SIG-M5 (cell line): ENCODE measurements around the gene ABHD16A.

ENCODE experiments used
- DNase-seq: peaks from one replicate; lab custom pipeline; 2025; lab: John Stamatoyannopoulos, UW

The ABHD16A gene

DNA sequence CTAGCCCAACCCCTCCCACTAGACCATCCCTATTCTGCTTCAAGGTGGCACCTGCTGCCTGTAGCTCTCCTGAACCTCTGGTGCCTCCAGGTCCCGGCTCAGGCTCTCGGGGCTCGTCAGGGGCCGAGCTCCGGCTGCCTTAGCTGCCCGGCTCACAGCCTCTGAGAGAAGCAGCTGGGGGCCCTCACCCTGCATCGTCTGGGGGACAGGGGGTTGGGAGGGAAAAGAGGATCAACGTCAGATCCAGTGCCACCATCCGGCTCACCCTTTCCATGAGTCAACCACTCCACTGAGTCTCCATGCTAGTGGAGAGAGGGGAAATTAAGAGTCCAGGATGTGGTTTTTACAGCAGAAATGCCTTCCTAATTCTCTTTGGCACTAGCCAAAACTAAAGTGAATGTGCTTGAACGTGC is 63.7 kb downstream of the ABHD16A start:
- DNase-seq, result no peak

DNA sequence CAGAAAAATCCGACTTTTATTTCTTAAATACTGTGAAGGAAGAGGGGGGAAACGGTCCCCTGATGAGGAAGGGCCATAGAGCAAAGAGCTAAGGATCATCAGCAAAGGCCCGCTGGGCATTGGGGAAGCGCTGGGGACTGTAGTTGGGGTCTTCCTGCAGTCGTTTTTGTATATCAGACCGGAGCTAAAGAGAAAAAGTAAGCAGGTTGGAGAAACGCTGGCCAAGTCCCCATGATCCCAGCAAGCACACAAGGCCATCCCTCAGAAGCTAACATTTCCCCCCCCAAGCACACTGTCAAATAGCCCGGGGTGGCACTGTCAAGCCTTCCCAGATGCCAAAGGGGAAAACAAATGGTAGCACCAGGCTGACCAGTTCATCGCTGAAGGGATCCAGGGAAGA is 64.1 kb downstream of the ABHD16A start:
- DNase-seq, result no peak
